Rectal smooth muscle tissue (tissue), 1 donor: ENCODE data around the gene LARGE1.

Source experiments
- H3K27ac ChIP-seq: one replicate; pipeline ENCODE4 v1.7.0; 2013; ENCODE audit warnings: low read depth, low read length, inconsistent platforms
- H3K27me3 ChIP-seq: one replicate; pipeline ENCODE4 v1.7.0; 2013; ENCODE audit warnings: low read length; ENCODE audit not compliant: control insufficient read depth, insufficient read depth
- H3K36me3 ChIP-seq: one replicate; pipeline ENCODE4 v1.7.0; 2013; ENCODE audit warnings: low read length; ENCODE audit not compliant: control insufficient read depth, insufficient read depth
- H3K4me1 ChIP-seq: one replicate; pipeline ENCODE4 v1.7.0; 2013; ENCODE audit warnings: low read length; ENCODE audit not compliant: control insufficient read depth, insufficient read depth
- H3K4me3 ChIP-seq: one replicate; pipeline ENCODE4 v1.7.0; 2013; ENCODE audit warnings: low read length
- H3K9ac ChIP-seq: one replicate; pipeline ENCODE4 v1.7.0; 2013; ENCODE audit warnings: low read length

LARGE1 gene

GRCh38 chr22:33328789-33329296 is 591.4 kb downstream of the LARGE1 start:
- H3K27me3 ChIP-seq, result no peaks in the 10 kb centered on the region
- H3K4me3 ChIP-seq, result no peak overlapping the region
- H3K4me1 ChIP-seq, result no peaks in the 10 kb centered on the region
- no peak overlapping the region for H3K27ac ChIP-seq
- no peak overlapping the region for H3K9ac ChIP-seq
- peaks cover 4% of the 10 kb centered on the region for H3K36me3 ChIP-seq

- H3K4me1 ChIP-seq, result no peaks in the 10 kb centered on the region
- no peak overlapping the region for H3K27ac ChIP-seq
- H3K4me3 ChIP-seq, result no peak overlapping the region
- no peaks in the 10 kb centered on the region for H3K27me3 ChIP-seq
- H3K36me3 ChIP-seq, result peaks cover 4% of the 10 kb centered on the region
- no peak overlapping the region for H3K9ac ChIP-seq
These were observed 592.9 kb downstream of the LARGE1 start for GRCh38 chr22:33327348-33327860.

GRCh38 chr22:33326540-33327295 is 593.6 kb downstream of the LARGE1 start:
- Histone ChIP-seq H3K27me3 (no peaks in the 10 kb centered on the region), H3K36me3 (peaks cover 2% of the 10 kb centered on the region), H3K4me1 (no peaks in the 10 kb centered on the region), H3K4me3 (no peak overlapping the region), H3K9ac (no peak overlapping the region), H3K27ac (no peak overlapping the region)

- no peaks in the 10 kb centered on the region for H3K36me3 ChIP-seq
- no peak overlapping the region for H3K4me3 ChIP-seq
- H3K27me3 ChIP-seq, result no peaks in the 10 kb centered on the region
- no peak overlapping the region for H3K9ac ChIP-seq
- no peak overlapping the region for H3K27ac ChIP-seq
- no peaks in the 10 kb centered on the region for H3K4me1 ChIP-seq
These were observed 594.9 kb downstream of the LARGE1 start for GRCh38 chr22:33325232-33326004.

GRCh38 chr22:33324228-33324627 is 596.0 kb downstream of the LARGE1 start:
- Histone ChIP-seq H3K27me3 (no peaks in the 10 kb centered on the region), H3K4me1 (no peaks in the 10 kb centered on the region)

GRCh38 chr22:33321466-33321865 is 598.8 kb downstream of the LARGE1 start:
- Histone ChIP-seq H3K36me3 (no peaks in the 10 kb centered on the region), H3K27me3 (no peaks in the 10 kb centered on the region), H3K27ac (no peak overlapping the region)

More at GRCh38 chr22:33324228-33324627, 596.0 kb downstream of the LARGE1 start:
- Histone ChIP-seq H3K4me3 (no peak overlapping the region), H3K9ac (no peak overlapping the region), H3K27ac (no peak overlapping the region), H3K36me3 (no peaks in the 10 kb centered on the region)

GRCh38 chr22:33315954-33316353 is 604.3 kb downstream of the LARGE1 start:
- Histone ChIP-seq H3K4me1 (no peaks in the 10 kb centered on the region), H3K36me3 (peaks cover 7% of the 10 kb centered on the region), H3K27ac (no peak overlapping the region), H3K4me3 (no peak overlapping the region), H3K9ac (no peak overlapping the region), H3K27me3 (no peaks in the 10 kb centered on the region)

More at GRCh38 chr22:33321466-33321865, 598.8 kb downstream of the LARGE1 start:
- no peak overlapping the region for H3K9ac ChIP-seq
- H3K4me1 ChIP-seq, result no peaks in the 10 kb centered on the region
- H3K4me3 ChIP-seq, result no peak overlapping the region

GRCh38 chr22:33315117-33315516 is 605.2 kb downstream of the LARGE1 start:
- Histone ChIP-seq H3K4me1 (no peaks in the 10 kb centered on the region), H3K36me3 (peaks cover 7% of the 10 kb centered on the region), H3K4me3 (no peak overlapping the region), H3K27ac (no peak overlapping the region), H3K9ac (no peak overlapping the region), H3K27me3 (no peaks in the 10 kb centered on the region)

GRCh38 chr22:33314316-33314715 is 606.0 kb downstream of the LARGE1 start:
- Histone ChIP-seq H3K27me3 (no peaks in the 10 kb centered on the region), H3K9ac (no peak overlapping the region), H3K4me3 (no peak overlapping the region), H3K36me3 (peaks cover 7% of the 10 kb centered on the region), H3K4me1 (no peaks in the 10 kb centered on the region), H3K27ac (no peak overlapping the region)

- H3K4me1 ChIP-seq, result no peaks in the 10 kb centered on the region
- no peak overlapping the region for H3K4me3 ChIP-seq
- H3K27ac ChIP-seq, result no peak overlapping the region
- peaks cover under 1% of the 10 kb centered on the region for H3K36me3 ChIP-seq
- H3K9ac ChIP-seq, result no peak overlapping the region
- H3K27me3 ChIP-seq, result no peaks in the 10 kb centered on the region
These were observed 617.2 kb downstream of the LARGE1 start for GRCh38 chr22:33303099-33303498.

GRCh38 chr22:33302549-33302948 is 617.7 kb downstream of the LARGE1 start:
- Histone ChIP-seq H3K36me3 (no peaks in the 10 kb centered on the region), H3K4me3 (no peak overlapping the region), H3K9ac (no peak overlapping the region), H3K4me1 (no peaks in the 10 kb centered on the region), H3K27me3 (no peaks in the 10 kb centered on the region), H3K27ac (no peak overlapping the region)

- H3K27me3 ChIP-seq, result no peaks in the 10 kb centered on the region
- no peak overlapping the region for H3K27ac ChIP-seq
- no peak overlapping the region for H3K9ac ChIP-seq
- no peaks in the 10 kb centered on the region for H3K36me3 ChIP-seq
- no peak overlapping the region for H3K4me3 ChIP-seq
- H3K4me1 ChIP-seq, result no peaks in the 10 kb centered on the region
These were observed 618.2 kb downstream of the LARGE1 start for GRCh38 chr22:33302049-33302545.
